Stimulated activated CD8-positive, alpha-beta memory T cell treated with anti-CD3 and anti-CD28 coated beads, Interleukin-12 subunit alpha, Interleukin-12 subunit beta, amount 100 ng/mL, for 4 hours (primary cell): ENCODE data around the gene IFRD1.
"Not testable (repeated sequence)": the region's sequence is repeated elsewhere in the genome, so short reads cannot be mapped to it uniquely, and the experiment has no call there.

Experiments used
- DNase-seq: peaks from one replicate; pipeline ENCODE4 v3.0.0-alpha.2; 2020; ENCODE audit warnings: low read depth

IFRD1 gene

GRCh38 chr7:112516418-112516817 is 66.2 kb downstream of the IFRD1 start:
- DNase-seq = not testable (repeated sequence)

DNA sequence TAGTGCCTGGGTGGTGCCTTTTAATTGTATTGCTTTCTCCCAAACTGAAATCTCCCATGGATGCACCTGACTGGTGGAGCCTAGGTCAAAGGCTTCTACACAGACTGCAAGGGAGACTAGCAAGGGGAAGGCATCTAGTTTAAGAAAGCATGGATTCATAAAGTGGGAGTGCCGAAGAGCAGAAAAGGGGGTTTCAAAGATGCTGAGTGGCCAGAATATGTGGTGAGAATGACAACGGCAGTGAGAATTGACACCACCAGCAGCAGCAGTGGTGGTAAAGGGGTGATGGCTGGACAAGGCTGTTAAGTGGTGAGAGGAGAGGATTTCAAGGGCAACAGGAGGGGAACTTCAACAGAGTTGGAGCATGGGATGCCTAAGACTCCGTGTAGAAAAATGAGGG is 67.2 kb downstream of the IFRD1 start:
- no peak for DNase-seq

- DNase-seq = no peak
These were observed 70.5 kb downstream of the IFRD1 start for GRCh38 chr7:112520787-112521186.

DNA sequence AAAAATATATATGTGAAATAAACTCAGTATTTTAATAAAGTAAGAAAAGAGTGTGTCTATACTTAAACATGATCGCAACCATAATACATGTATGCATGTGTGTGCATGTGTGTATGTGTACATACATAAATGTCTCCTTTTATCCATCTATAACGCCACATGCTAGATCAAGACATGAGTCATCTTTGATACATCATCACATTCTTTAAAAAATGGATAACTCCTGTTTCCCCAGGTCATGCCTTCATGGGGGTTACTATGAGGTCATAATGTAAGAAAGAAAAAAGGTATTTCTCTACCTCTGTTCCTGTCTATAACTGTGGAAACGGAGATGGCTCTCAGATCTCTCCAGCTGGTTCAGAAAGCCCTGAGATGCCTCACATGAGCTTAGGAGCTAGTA is 71.7 kb downstream of the IFRD1 start:
- DNase-seq = no peak

DNA sequence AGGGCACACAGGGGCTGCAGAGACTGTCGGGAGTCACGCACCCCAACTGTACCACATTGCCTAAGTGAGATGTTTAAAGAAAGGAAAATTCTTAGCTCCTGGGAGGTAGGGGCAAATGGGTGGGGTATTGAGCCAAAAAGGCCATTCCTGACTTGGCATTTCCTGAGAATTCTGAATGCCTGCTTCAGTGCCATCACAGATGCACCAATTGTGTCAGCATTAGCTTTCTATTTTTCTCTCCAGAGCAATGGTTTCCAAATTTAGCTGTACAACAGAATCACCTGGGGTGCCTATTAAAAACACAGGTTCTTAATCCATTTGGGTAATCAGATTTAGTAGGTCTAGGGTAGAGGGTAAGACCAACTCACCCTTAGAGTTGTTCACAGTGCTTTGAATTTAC is 73.6 kb downstream of the IFRD1 start:
- DNase-seq = no peak
